ENCODE measurements around the gene CPT1A.

The CPT1A gene

GRCh38 chr11:68880851-68881250, 39.1 kb upstream of the CPT1A start:
- TF ChIP-seq CEBPB (IDR thresholded peaks at IDR 0.05) (no peak), ZBTB7A (IDR thresholded peaks at IDR 0.05; ENCODE audit: low read depth) (no peak), CREB1 (IDR thresholded peaks at IDR 0.05; ENCODE audit: low read depth) (no peak), MAX (IDR thresholded peaks at IDR 0.05) (no peak), REST (IDR thresholded peaks at IDR 0.05; ENCODE audit: low read depth) (no peak), EGR1 (IDR thresholded peaks at IDR 0.05) (no peak), NFIC (IDR thresholded peaks at IDR 0.05) (no peak), EP300 (IDR thresholded peaks at IDR 0.05; ENCODE audit: borderline replicate concordance) (no peak), TAF1 (IDR thresholded peaks at IDR 0.05; ENCODE audit: low read depth) (no peak), YY1 (IDR thresholded peaks at IDR 0.05; ENCODE audit: low read depth) (no peak), RAD21 (IDR thresholded peaks at IDR 0.05; ENCODE audit: low read depth) (no peak), FOXM1 (IDR thresholded peaks at IDR 0.05; ENCODE audit: borderline replicate concordance, low read depth) (no peak), USF1 (IDR thresholded peaks at IDR 0.05) (no peak), TEAD4 (IDR thresholded peaks at IDR 0.05) (no peak)

GRCh38 chr11:68878022-68878421, 36.3 kb upstream of the CPT1A start:
- TF ChIP-seq TEAD4 (IDR thresholded peaks at IDR 0.05): no peak
- no peak for TF ChIP-seq REST (IDR thresholded peaks at IDR 0.05; ENCODE audit: low read depth)
- TF ChIP-seq USF1 (IDR thresholded peaks at IDR 0.05): no peak
- no peak for TF ChIP-seq TAF1 (IDR thresholded peaks at IDR 0.05; ENCODE audit: low read depth)
- no peak for TF ChIP-seq CEBPB (IDR thresholded peaks at IDR 0.05)
- no peak for TF ChIP-seq EP300 (IDR thresholded peaks at IDR 0.05; ENCODE audit: borderline replicate concordance)
- TF ChIP-seq TCF12 (IDR thresholded peaks at IDR 0.05; ENCODE audit: low read depth): no peak
- TF ChIP-seq CREB1 (IDR thresholded peaks at IDR 0.05; ENCODE audit: low read depth): no peak
- TF ChIP-seq MAX (IDR thresholded peaks at IDR 0.05): no peak
- no peak for TF ChIP-seq EGR1 (IDR thresholded peaks at IDR 0.05)
- no peak for TF ChIP-seq NFIC (IDR thresholded peaks at IDR 0.05)
- no peak for TF ChIP-seq RAD21 (IDR thresholded peaks at IDR 0.05; ENCODE audit: low read depth)
- no peak for TF ChIP-seq ZBTB7A (IDR thresholded peaks at IDR 0.05; ENCODE audit: low read depth)
- TF ChIP-seq YY1 (IDR thresholded peaks at IDR 0.05; ENCODE audit: low read depth): no peak
- TF ChIP-seq FOXM1 (IDR thresholded peaks at IDR 0.05; ENCODE audit: borderline replicate concordance, low read depth): no peak

- no peak for TF ChIP-seq ZBTB7A (IDR thresholded peaks at IDR 0.05; ENCODE audit: low read depth)
- no peak for TF ChIP-seq TAF1 (IDR thresholded peaks at IDR 0.05; ENCODE audit: low read depth)
- TF ChIP-seq USF1 (IDR thresholded peaks at IDR 0.05): no peak
- no peak for TF ChIP-seq NFIC (IDR thresholded peaks at IDR 0.05)
- TF ChIP-seq CREB1 (IDR thresholded peaks at IDR 0.05; ENCODE audit: low read depth): no peak
- TF ChIP-seq CEBPB (IDR thresholded peaks at IDR 0.05): no peak
- TF ChIP-seq TCF12 (IDR thresholded peaks at IDR 0.05; ENCODE audit: low read depth): no peak
- no peak for TF ChIP-seq RAD21 (IDR thresholded peaks at IDR 0.05; ENCODE audit: low read depth)
- no peak for TF ChIP-seq EP300 (IDR thresholded peaks at IDR 0.05; ENCODE audit: borderline replicate concordance)
- TF ChIP-seq FOXM1 (IDR thresholded peaks at IDR 0.05; ENCODE audit: borderline replicate concordance, low read depth): no peak
- no peak for TF ChIP-seq MAX (IDR thresholded peaks at IDR 0.05)
- TF ChIP-seq YY1 (IDR thresholded peaks at IDR 0.05; ENCODE audit: low read depth): no peak
- no peak for TF ChIP-seq REST (IDR thresholded peaks at IDR 0.05; ENCODE audit: low read depth)
- TF ChIP-seq EGR1 (IDR thresholded peaks at IDR 0.05): no peak
- TF ChIP-seq TEAD4 (IDR thresholded peaks at IDR 0.05): no peak
Measured at GRCh38 chr11:68872216-68873003, 30.7 kb upstream of the CPT1A start.
